OCI-LY3 (cell line): ENCODE measurements around the gene MAP4K3.

Experiments used
- EZH2phosphoT487 ChIP-seq: fragments of 200-600 bp; shearing (Covaris generic); IDR thresholded peaks from 2 replicates; pipeline ENCODE4 v1.6.1; 2018; ENCODE audit warnings: antibody characterized with exemption, mixed run types, low read depth
- TF ChIP-seq, protein P1 (sequence below): fragments of 200-600, 300-600 bp; sonication (generic); IDR thresholded peaks from 2 replicates; pipeline ENCODE4 v1.5.1; 2014; ENCODE audit warnings: antibody characterized with exemption, low read length, low read depth

DNA sequence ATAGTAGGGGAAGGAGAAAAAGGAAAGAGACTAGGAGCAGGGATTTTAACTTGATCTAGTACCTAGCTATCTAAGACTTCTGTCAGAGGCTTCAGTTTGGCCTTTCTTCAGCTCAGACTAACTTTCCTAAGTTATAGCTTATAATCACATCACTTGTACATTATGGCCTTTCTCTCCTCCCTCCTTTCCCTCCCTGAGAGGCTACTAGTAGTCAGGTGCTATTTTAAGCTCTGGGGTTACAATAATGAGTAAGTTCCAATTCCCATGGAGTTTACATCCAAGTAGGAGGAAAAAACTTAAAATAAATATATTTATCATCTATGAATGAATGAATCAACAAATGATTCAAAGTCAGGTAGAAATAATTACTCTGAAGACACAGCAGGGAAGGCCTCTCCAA lies 102.6 kb downstream of the MAP4K3 start:
- TF ChIP-seq, protein P1, sequence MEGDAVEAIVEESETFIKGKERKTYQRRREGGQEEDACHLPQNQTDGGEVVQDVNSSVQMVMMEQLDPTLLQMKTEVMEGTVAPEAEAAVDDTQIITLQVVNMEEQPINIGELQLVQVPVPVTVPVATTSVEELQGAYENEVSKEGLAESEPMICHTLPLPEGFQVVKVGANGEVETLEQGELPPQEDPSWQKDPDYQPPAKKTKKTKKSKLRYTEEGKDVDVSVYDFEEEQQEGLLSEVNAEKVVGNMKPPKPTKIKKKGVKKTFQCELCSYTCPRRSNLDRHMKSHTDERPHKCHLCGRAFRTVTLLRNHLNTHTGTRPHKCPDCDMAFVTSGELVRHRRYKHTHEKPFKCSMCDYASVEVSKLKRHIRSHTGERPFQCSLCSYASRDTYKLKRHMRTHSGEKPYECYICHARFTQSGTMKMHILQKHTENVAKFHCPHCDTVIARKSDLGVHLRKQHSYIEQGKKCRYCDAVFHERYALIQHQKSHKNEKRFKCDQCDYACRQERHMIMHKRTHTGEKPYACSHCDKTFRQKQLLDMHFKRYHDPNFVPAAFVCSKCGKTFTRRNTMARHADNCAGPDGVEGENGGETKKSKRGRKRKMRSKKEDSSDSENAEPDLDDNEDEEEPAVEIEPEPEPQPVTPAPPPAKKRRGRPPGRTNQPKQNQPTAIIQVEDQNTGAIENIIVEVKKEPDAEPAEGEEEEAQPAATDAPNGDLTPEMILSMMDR: no peak
- no peak for TF ChIP-seq EZH2phosphoT487
